Esophagus squamous epithelium (tissue), 4 donors: ENCODE measurements around the gene SLC35G2.

Source experiments
- CTCF ChIP-seq, 6 experiments: fragments of 450-650 bp in 4 of 6; fragments of 200-600 bp in 2 of 6; sonication (generic) in 2 of 6; IDR thresholded peaks; one replicate each; pipeline ENCODE4 v1.5.1; 2016 to 2019; ENCODE audit warnings: antibody characterized with exemption in 6 of 6, mild to moderate bottlenecking in 4 of 6, moderate library complexity in 4 of 6
- POLR2A ChIP-seq, 4 donors: fragments of 450-650 bp; IDR thresholded peaks; one replicate each; pipeline ENCODE4 v1.6.1; 2017; ENCODE audit warnings: antibody characterized with exemption in 4 of 4, mild to moderate bottlenecking in 4 of 4, moderate library complexity in 3 of 4

DNA sequence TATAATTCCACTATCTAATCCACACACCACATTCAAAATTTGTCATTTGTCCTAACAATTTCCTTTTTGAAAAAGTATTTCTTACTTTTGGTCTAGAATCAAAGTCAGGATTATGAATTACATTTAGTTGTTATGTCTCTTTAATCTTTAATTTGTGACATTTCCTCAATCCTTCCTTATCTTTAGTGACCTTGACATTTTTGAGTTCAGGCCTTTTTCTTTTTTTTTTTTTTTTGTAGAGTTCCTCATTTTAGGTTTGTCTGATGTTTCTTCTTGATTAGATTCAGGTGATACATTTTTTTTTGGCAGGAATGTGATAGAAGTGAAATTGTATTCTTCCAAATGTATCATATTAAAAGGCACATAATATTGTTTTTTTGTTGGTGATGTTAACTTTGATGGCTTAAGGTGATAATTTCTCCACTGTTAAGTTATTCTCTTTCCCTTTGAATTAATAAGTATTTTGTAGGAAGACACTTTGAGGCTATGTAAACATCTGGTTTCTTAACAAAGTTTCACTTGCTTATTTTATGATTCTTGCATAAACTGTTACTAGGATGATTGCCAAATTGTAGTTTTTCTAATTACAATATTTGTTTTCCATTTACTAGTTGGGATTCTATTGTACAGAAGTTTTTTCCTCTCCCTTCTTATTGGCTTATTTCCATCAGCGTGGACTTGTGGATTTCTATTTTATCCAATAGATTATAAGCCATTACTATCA is 16.3 kb downstream of the SLC35G2 start:
- TF ChIP-seq CTCF (IDR thresholded peaks at IDR 0.05) (no peak), POLR2A (IDR thresholded peaks at IDR 0.05) (no peak)
